ENCODE measurements around the gene TOP2A. TPM values are rescaled to one million over a fixed set of nuclear protein-coding genes. Genes with fewer than 3 reads are reported as not detected.

Gene TOP2A
- total and polyA plus RNA-seq, 2 donors (not counting 1 experiment from before 2014, with no cell fraction given): 39.2 to 41.6 TPM

DNA sequence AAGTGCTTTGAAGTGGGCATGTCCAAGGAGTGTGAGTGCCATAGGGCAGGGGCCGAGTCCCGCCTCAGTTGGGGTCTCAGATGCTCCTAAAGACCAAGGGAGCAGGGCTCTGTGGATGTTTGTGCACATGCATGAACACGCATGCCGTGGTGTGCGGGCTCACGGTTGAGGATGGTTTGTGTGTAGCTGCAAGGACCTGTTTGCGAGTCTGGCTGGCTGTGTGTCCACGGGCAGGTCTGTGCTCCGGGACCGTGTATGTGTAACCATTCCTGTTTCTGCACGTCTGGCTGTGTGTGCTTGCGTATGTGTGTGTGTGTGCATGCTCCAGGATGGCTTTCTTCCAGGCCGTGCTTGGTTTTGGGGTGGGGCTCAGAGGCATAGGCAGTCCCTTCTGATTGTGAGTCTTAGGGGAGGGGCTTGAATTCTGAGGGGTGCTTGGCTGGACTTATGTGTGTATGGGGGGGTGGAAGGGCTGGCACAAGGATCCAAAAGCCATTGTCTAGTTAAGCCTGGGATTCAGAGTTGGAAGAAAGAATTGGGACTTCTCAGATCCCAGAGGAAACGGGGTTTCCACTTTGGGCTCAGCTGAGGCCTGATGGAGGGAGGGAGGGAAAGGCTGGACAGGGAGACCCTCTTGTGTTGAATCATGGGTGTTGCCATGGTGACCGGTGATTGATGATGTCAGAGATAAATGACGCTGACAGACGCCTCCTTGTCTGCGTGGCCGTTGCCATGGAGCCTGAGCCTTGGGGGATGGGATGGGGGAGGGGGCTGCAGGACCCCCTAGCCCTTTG is 67.6 kb downstream of the TOP2A start:
- peak; percentile 61 to 72 for DNase-seq (ENCODE audit: low read depth in 2 of 2)
- peaks cover 47% of the 10 kb centered on the region for H3K4me1 ChIP-seq (ENCODE audit: control insufficient read depth, extremely low read depth, insufficient read depth, low read length)
- peaks cover 23% of the 10 kb centered on the region for H3K36me3 ChIP-seq (ENCODE audit: control insufficient read depth, insufficient read depth, low read length)

DNA sequence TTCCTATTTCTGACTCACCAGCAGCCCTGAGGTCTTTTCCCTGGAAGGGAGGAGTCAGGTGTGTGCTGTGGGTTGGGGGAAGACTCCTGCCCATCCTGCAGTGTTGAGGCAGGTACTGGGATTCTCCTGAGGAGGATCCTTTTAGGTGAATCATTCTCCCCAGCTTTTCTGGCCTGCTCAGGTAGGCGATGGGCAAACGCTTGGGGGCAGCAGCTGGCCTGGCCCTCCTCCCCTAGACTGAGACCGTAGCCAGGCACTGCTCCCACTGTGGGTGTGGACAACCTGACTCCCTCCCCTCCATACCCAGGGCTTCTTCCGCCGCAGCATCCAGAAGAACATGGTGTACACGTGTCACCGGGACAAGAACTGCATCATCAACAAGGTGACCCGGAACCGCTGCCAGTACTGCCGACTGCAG is 68.2 kb downstream of the TOP2A start:
- Histone ChIP-seq H3K27me3 (ENCODE audit: control insufficient read depth, insufficient read depth, low read length) (no peaks in the 10 kb centered on the region), H3K36me3 (ENCODE audit: control insufficient read depth, insufficient read depth, low read length) (peaks cover 23% of the 10 kb centered on the region), H3K27ac (ENCODE audit: insufficient read depth, low read length) (no peak overlapping the region), H4K20me1 (ENCODE audit: control insufficient read depth, extremely low read depth, insufficient read depth, low read length) (no peaks in the 10 kb centered on the region), H3K9me3 (ENCODE audit: control insufficient read depth, insufficient read depth, low read depth, low read length) (no peaks in the 10 kb centered on the region), H2AFZ (ENCODE audit: low read length) (no peak overlapping the region), H3K4me1 (ENCODE audit: control insufficient read depth, extremely low read depth, insufficient read depth, low read length) (peaks cover 53% of the 10 kb centered on the region), H3K4me2 (ENCODE audit: extremely low read depth, insufficient read depth, low read length) (no peak overlapping the region), H3K79me2 (ENCODE audit: control insufficient read depth, insufficient read depth, low read length) (peaks cover 32% of the 10 kb centered on the region), H3K9ac (ENCODE audit: insufficient read depth, low read length) (no peak overlapping the region), H3K4me3 (replicated peaks in 1 of 4; ENCODE audit: control extremely low read depth in 1 of 4, insufficient read depth in 1 of 4, low read depth in 3 of 4, low read length in 4 of 4) (no peak overlapping the region)
- TF ChIP-seq, protein P1, sequence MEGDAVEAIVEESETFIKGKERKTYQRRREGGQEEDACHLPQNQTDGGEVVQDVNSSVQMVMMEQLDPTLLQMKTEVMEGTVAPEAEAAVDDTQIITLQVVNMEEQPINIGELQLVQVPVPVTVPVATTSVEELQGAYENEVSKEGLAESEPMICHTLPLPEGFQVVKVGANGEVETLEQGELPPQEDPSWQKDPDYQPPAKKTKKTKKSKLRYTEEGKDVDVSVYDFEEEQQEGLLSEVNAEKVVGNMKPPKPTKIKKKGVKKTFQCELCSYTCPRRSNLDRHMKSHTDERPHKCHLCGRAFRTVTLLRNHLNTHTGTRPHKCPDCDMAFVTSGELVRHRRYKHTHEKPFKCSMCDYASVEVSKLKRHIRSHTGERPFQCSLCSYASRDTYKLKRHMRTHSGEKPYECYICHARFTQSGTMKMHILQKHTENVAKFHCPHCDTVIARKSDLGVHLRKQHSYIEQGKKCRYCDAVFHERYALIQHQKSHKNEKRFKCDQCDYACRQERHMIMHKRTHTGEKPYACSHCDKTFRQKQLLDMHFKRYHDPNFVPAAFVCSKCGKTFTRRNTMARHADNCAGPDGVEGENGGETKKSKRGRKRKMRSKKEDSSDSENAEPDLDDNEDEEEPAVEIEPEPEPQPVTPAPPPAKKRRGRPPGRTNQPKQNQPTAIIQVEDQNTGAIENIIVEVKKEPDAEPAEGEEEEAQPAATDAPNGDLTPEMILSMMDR (conservative IDR thresholded peaks at IDR 0.05 in 1 of 2, IDR thresholded peaks at IDR 0.05 in 1 of 2; ENCODE audit: low read depth in 1 of 2, low read length in 2 of 2): no peak
- TF ChIP-seq EZH2 (IDR thresholded peaks at IDR 0.05; ENCODE audit: low read length, missing control alignments): no peak
- no peak for DNase-seq (ENCODE audit: low read depth in 2 of 2)

More for the DNA sequence above, 67.6 kb downstream of the TOP2A start:
- Histone ChIP-seq H3K79me2 (ENCODE audit: control insufficient read depth, insufficient read depth, low read length) (peaks cover 30% of the 10 kb centered on the region), H3K4me3 (replicated peaks in 1 of 4; ENCODE audit: control extremely low read depth in 1 of 4, insufficient read depth in 1 of 4, low read depth in 3 of 4, low read length in 4 of 4) (no peak overlapping the region), H2AFZ (ENCODE audit: low read length) (no peak overlapping the region), H4K20me1 (ENCODE audit: control insufficient read depth, extremely low read depth, insufficient read depth, low read length) (no peaks in the 10 kb centered on the region), H3K27me3 (ENCODE audit: control insufficient read depth, insufficient read depth, low read length) (no peaks in the 10 kb centered on the region), H3K27ac (ENCODE audit: insufficient read depth, low read length) (peak overlapping the region; percentile 41), H3K4me2 (ENCODE audit: extremely low read depth, insufficient read depth, low read length) (no peak overlapping the region), H3K9me3 (ENCODE audit: control insufficient read depth, insufficient read depth, low read depth, low read length) (no peaks in the 10 kb centered on the region), H3K9ac (ENCODE audit: insufficient read depth, low read length) (no peak overlapping the region)
- no peak for TF ChIP-seq EZH2 (IDR thresholded peaks at IDR 0.05; ENCODE audit: low read length, missing control alignments)
- TF ChIP-seq, protein P1 (conservative IDR thresholded peaks at IDR 0.05 in 1 of 2, IDR thresholded peaks at IDR 0.05 in 1 of 2; ENCODE audit: low read depth in 1 of 2, low read length in 2 of 2): no peak

DNA sequence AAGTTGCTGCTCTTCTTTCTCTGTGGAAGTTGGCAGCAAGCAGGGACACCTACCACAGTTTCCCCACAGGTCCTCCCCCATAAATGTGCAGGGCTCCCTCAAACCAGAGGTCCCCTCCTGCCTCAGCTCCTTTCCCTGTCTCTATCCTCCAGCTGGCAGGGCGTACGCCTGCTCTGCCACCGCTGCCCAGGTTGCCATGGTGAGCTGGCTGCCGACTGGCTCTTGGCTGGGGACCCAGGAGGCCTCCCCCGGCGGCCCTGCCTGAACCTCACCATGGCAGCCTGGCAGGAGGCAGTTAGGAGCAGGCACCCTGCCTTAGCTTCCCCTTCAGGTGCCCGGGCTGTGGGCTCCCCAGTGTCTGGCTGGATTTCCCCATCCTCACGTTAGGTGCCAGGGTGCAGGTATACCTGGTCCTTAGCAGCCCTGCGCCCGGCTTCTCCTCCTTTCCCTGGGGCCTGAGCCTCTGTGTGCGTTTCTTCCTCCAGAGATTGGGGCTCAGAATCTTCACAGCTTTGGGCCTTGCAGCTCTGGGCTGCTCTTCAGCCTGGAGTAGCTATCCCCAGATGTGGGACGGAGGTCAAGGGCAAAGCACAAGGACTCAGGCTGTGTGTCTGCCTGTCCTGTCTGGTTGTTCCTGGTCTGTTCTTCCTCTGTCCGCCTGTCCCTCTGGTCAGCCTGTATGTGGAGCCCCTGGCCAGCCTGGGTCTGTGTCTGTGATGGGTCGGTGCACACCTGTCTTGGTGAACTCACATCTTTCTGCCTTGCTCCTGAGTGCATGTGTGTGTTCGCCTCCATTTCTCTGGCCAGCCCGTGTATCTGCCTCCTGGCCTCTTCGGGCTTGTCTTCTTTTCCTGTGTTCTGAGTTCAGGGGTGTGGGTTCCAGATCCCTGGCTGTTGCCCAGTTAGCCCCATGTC is 68.9 kb downstream of the TOP2A start:
- Histone ChIP-seq H3K27ac (ENCODE audit: insufficient read depth, low read length) (no peak overlapping the region), H3K4me1 (ENCODE audit: control insufficient read depth, extremely low read depth, insufficient read depth, low read length) (peaks cover 55% of the 10 kb centered on the region), H3K79me2 (ENCODE audit: control insufficient read depth, insufficient read depth, low read length) (peaks cover 32% of the 10 kb centered on the region), H3K4me2 (ENCODE audit: extremely low read depth, insufficient read depth, low read length) (no peak overlapping the region), H2AFZ (ENCODE audit: low read length) (no peak overlapping the region), H3K4me3 (replicated peaks in 1 of 4; ENCODE audit: control extremely low read depth in 1 of 4, insufficient read depth in 1 of 4, low read depth in 3 of 4, low read length in 4 of 4) (no peak overlapping the region), H3K9ac (ENCODE audit: insufficient read depth, low read length) (peak overlapping the region; percentile 10), H4K20me1 (ENCODE audit: control insufficient read depth, extremely low read depth, insufficient read depth, low read length) (no peaks in the 10 kb centered on the region), H3K27me3 (ENCODE audit: control insufficient read depth, insufficient read depth, low read length) (no peaks in the 10 kb centered on the region), H3K36me3 (ENCODE audit: control insufficient read depth, insufficient read depth, low read length) (peaks cover 20% of the 10 kb centered on the region), H3K9me3 (ENCODE audit: control insufficient read depth, insufficient read depth, low read depth, low read length) (no peaks in the 10 kb centered on the region)
- no peak for TF ChIP-seq EZH2 (IDR thresholded peaks at IDR 0.05; ENCODE audit: low read length, missing control alignments)
- TF ChIP-seq, protein P1 (conservative IDR thresholded peaks at IDR 0.05 in 1 of 2, IDR thresholded peaks at IDR 0.05 in 1 of 2; ENCODE audit: low read depth in 1 of 2, low read length in 2 of 2): no peak
- peak in 1 of 2 donors; percentile 38 for DNase-seq (ENCODE audit: low read depth in 2 of 2)
